ENCODE results near the gene XPC. TPM values are rescaled to one million over a fixed set of nuclear protein-coding genes. Genes with fewer than 3 reads are reported as not detected.

XPC gene
- total and polyA plus RNA-seq, 2 donors from 2014 or later: 15.9 to 44.4 TPM

DNA sequence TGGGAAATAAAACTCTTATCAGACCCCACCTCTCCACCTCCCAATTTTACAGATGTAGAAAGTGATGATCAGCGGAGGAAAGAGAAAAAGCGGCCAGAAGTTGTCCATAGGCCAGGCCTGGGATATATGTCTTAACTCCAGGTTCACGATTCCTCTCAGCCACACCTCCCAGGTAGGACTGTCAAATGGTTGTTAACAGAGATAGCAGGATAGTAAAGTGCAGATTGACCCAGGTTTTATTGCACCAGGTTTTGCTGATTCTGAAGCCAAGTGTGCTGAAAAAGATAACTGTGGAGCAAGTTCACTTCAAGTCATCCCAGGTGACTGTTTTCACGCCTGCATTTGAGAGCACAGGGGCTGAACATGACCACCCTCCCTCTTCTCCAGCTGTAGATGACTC, 36.4 kb upstream of the XPC start:
- TF ChIP-seq, protein P1, sequence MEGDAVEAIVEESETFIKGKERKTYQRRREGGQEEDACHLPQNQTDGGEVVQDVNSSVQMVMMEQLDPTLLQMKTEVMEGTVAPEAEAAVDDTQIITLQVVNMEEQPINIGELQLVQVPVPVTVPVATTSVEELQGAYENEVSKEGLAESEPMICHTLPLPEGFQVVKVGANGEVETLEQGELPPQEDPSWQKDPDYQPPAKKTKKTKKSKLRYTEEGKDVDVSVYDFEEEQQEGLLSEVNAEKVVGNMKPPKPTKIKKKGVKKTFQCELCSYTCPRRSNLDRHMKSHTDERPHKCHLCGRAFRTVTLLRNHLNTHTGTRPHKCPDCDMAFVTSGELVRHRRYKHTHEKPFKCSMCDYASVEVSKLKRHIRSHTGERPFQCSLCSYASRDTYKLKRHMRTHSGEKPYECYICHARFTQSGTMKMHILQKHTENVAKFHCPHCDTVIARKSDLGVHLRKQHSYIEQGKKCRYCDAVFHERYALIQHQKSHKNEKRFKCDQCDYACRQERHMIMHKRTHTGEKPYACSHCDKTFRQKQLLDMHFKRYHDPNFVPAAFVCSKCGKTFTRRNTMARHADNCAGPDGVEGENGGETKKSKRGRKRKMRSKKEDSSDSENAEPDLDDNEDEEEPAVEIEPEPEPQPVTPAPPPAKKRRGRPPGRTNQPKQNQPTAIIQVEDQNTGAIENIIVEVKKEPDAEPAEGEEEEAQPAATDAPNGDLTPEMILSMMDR (IDR thresholded peaks at IDR 0.05; ENCODE audit: borderline replicate concordance, extremely low read depth, insufficient read depth): no peak

DNA sequence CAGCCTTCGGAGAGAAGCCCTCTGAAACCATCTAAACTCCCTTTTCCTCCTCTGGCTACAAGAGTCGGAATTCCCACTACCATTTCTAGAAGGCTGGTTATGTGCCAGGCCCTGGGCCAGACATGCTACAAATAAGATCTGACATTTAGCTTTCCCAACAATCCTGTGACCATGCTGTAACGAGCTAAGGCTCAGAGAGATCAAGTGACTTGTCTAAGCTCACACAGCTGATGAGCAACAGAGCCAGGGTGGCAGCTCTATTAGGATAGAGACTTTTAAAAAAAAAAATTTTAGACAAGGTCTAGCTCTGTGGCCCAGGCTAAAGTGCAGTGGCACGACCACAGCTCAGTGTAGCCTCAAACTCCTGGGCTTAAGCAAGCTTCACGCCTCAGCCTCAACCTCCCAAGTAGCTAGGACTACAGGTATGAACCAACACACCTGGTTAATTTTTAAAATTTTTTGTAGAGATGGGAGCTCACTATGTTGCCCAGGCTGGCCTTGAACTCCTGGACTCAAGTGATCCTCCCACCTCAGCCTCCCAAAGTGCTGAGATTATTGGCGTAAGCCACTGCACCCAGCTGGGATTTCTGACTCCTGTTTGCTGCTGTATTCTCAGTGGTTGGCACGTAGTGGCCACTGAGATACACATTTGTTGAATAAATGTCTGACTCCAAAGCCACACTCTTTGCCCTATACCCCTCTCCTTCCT, 34.8 kb upstream of the XPC start:
- FAIRE-seq (no peak), DNase-seq (no peak)
- no peak overlapping the region for H3K27ac ChIP-seq (ENCODE audit: low read depth in 2 of 2, low read length in 2 of 2)
- no peak overlapping the region for H3K9ac ChIP-seq (ENCODE audit: low read length in 3 of 3)
- H3K9me3 ChIP-seq (ENCODE audit: control insufficient read depth in 2 of 3, insufficient read depth in 1 of 3, low read length in 3 of 3): no peaks in the 10 kb centered on the region
- intact Hi-C loops (cut with DNase I): no loop called here
- peaks cover 0 to 12% (median 0%) of the 10 kb centered on the region in 3 donors for H3K4me1 ChIP-seq (ENCODE audit: control insufficient read depth in 2 of 3, insufficient read depth in 2 of 3, low read depth in 1 of 3, low read length in 3 of 3)
- H3K36me3 ChIP-seq (ENCODE audit: control insufficient read depth in 2 of 3, insufficient read depth in 3 of 3, low read length in 3 of 3): no peaks in the 10 kb centered on the region
- TF ChIP-seq, protein P1 (IDR thresholded peaks at IDR 0.05; ENCODE audit: borderline replicate concordance, extremely low read depth, insufficient read depth): no peak
- no peak overlapping the region for H3K4me3 ChIP-seq (ENCODE audit: low read length in 3 of 3)
- no peaks in the 10 kb centered on the region for H3K27me3 ChIP-seq (ENCODE audit: control insufficient read depth, insufficient read depth, low read length)

More for the DNA sequence above, 36.4 kb upstream of the XPC start:
- peaks cover 0 to 6% (median 0%) of the 10 kb centered on the region in 3 donors for H3K4me1 ChIP-seq (ENCODE audit: control insufficient read depth in 2 of 3, insufficient read depth in 2 of 3, low read depth in 1 of 3, low read length in 3 of 3)
- no peaks in the 10 kb centered on the region for H3K27me3 ChIP-seq (ENCODE audit: control insufficient read depth, insufficient read depth, low read length)
- no peaks in the 10 kb centered on the region for H3K36me3 ChIP-seq (ENCODE audit: control insufficient read depth in 2 of 3, insufficient read depth in 3 of 3, low read length in 3 of 3)
- no peak for DNase-seq
- no peak overlapping the region for H3K27ac ChIP-seq (ENCODE audit: low read depth in 2 of 2, low read length in 2 of 2)
- intact Hi-C loops (cut with DNase I): no loop called here
- H3K9me3 ChIP-seq (ENCODE audit: control insufficient read depth in 2 of 3, insufficient read depth in 1 of 3, low read length in 3 of 3): no peaks in the 10 kb centered on the region
- H3K4me3 ChIP-seq (ENCODE audit: low read length in 3 of 3): no peak overlapping the region
- no peak overlapping the region for H3K9ac ChIP-seq (ENCODE audit: low read length in 3 of 3)
- no peak for FAIRE-seq

DNA sequence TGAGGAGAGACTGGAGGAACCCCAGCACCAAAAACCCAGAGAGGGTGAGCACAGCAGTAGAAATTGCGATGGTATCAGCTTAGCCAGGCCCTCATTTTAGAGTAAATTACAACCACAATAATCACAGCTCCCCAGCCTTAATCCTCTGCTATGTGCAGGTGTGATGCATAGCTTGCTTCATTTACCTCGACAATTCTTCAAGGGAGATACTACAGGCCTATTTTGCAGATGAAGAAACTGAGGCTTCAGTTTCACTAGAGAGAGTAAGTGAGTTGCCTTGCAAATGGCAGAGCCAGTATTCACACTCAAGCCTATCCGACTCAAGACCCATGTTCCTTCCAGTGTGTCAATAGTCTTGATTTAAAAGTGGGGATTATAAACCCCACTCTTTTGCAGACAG, 33.6 kb upstream of the XPC start:
- no peak overlapping the region for H3K4me3 ChIP-seq (ENCODE audit: low read length in 3 of 3)
- H3K9ac ChIP-seq (ENCODE audit: low read length in 3 of 3): no peak overlapping the region
- H3K27ac ChIP-seq (ENCODE audit: low read depth in 2 of 2, low read length in 2 of 2): no peak overlapping the region
- DNase-seq: no peak
- FAIRE-seq: no peak
- intact Hi-C loops (cut with DNase I): no loop called here
- no peaks in the 10 kb centered on the region for H3K9me3 ChIP-seq (ENCODE audit: control insufficient read depth in 2 of 3, insufficient read depth in 1 of 3, low read length in 3 of 3)
- TF ChIP-seq, protein P1 (IDR thresholded peaks at IDR 0.05; ENCODE audit: borderline replicate concordance, extremely low read depth, insufficient read depth): no peak
- no peaks in the 10 kb centered on the region for H3K27me3 ChIP-seq (ENCODE audit: control insufficient read depth, insufficient read depth, low read length)
- peaks cover 0 to 12% (median 0%) of the 10 kb centered on the region in 3 donors for H3K4me1 ChIP-seq (ENCODE audit: control insufficient read depth in 2 of 3, insufficient read depth in 2 of 3, low read depth in 1 of 3, low read length in 3 of 3)
- H3K36me3 ChIP-seq (ENCODE audit: control insufficient read depth in 2 of 3, insufficient read depth in 3 of 3, low read length in 3 of 3): no peaks in the 10 kb centered on the region
